Stimulated activated CD4-positive, alpha-beta T cell treated with anti-CD3 and anti-CD28 coated beads, Interleukin-1b, Interleukin-23, amount 100 ng/mL, for 24 hours (primary cell): ENCODE data around the gene C19orf38.
"Not testable (repeated sequence)": the region's sequence is repeated elsewhere in the genome, so short reads cannot be mapped to it uniquely, and the experiment has no call there.

Experiments used
- DNase-seq, 4 experiments: peaks; one replicate each; pipeline ENCODE4 v3.0.0-alpha.2; 2020; ENCODE audit warnings: low read depth in 4 of 4, low spot score in 1 of 4

The C19orf38 gene

DNA sequence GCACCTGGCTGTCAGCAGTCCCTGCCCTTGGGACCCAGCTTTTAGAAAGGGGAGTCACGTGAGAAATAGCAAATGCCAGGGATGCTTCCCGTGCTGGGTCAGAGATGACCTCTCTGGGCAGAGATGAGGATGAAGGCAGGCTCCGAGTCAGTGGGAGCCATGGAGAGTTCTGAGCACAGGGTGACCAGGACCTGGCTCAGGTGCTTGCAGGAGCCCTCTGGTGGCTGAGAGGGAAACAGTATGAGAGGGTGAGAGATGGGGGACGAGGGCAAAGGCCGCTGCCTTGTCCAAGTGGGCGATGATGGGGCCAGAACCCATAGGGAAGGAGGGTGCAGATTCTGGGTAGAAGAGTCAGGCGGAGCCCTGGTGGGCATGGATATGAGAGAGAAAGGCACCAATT is 28.0 kb upstream of the C19orf38 start:
- DNase-seq, result no peak

DNA sequence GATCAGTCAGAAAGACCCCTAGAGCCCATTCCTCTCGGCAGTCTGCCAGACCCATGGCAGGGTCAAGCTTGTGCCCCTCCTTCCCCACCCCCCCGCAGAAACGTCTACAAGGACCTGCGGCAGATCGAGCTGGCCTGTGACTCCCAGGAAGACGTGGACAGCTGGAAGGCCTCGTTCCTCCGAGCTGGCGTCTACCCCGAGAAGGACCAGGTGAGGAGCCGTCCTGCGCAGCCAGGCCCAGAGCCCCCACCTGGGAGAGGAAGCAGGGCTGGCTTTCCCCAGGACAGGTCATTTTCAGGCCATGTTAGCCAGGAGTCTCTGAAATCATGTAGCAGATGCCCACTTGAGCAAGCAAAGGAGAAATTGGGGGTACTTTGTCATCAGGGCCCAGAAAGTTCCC is 24.5 kb upstream of the C19orf38 start:
- no peak for DNase-seq

DNA sequence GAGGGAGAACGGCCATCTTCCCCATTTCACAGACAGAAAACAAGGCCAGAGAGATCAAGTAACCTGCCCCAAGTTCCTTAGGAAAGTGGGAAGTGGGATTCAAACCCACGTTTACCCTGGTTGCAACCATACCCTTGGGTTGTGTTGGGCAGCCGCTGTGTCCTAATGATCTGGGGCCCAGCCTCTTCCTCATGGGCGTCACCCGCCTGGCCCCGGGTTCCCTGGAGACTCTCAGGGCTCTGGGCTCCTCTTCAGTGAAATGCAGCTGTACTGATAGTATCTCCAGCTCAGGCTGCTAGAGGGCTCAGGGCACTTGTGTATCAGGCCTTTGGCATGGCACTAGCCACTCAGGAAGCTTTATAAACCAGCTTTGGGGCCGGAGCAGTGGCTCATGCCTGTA is 22.0 kb upstream of the C19orf38 start:
- DNase-seq, result no peak

DNA sequence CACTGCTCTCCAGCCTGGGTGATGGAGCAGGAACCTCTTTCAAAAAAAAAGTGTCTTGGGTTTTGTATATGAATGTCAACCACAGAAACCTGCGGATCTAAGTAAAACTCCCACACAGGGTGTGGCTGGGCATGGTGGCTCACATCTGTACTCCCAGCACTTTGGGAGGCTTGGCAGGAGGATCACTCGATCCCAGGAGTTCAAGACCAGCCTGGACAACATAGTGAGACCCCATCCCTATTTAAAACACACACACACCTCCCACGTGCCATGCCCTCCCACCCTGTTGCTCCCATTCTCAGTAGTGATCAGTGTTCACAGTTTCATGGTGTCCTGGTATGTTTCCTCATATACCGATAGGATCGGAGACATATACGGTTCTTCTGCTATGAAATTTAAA is 21.4 kb upstream of the C19orf38 start:
- no peak for DNase-seq

DNA sequence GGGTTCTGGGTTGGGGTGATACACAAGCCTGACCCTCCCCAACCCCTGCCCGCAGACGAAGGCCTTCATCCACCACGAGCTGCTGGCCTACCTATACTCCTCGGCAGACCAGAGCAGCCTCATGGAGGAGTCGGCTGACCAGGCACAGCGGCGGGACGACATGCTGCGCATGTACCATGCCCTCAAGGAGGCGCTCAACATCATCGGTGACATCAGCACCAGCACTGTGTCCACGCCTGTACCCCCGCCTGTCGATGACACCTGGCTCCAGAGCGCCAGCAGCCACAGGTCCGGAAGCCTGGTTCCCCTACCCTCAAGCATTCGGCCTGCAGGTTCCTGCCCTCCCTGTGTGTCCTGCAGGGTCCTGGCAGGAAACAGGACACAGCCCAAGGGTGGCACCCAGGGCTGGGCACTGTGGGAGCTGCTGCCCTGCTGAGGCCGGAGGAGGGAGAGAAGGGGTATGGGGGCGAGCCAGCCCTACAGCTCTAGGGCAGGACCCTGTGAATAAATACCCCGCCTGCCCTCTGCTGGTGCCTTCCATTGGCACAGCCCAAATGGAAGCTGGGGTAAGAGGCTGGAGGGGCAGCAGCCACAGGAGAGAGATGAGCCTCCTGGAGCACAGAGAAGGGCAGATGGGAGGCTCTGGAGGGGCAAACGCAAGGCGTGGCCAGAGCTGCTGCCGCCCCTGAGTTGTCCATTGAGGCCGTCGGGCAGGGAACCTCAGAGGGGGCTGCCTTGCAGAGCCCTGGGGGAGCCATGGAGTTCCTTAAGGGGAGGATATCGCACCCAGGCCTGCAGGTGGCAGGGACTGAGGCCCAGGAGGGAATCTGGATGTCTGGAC is 19.0 kb upstream of the C19orf38 start:
- no peak for DNase-seq

DNA sequence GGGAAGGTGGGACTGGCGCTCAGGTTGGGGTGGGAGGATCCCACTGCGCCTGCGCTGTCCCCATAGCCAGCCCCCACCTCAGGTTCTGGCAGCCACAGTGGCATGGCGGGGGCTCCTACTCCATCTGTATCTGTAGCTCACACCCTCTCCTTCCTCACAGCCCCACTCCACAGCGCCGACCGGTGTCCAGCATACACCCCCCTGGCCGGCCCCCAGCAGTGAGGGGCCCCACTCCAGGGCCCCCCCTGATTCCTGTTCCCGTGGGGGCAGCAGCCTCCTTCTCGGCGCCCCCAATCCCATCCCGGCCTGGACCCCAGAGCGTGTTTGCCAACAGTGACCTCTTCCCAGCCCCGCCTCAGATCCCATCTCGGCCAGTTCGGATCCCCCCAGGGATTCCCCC is 18.2 kb upstream of the C19orf38 start:
- no peak for DNase-seq

DNA sequence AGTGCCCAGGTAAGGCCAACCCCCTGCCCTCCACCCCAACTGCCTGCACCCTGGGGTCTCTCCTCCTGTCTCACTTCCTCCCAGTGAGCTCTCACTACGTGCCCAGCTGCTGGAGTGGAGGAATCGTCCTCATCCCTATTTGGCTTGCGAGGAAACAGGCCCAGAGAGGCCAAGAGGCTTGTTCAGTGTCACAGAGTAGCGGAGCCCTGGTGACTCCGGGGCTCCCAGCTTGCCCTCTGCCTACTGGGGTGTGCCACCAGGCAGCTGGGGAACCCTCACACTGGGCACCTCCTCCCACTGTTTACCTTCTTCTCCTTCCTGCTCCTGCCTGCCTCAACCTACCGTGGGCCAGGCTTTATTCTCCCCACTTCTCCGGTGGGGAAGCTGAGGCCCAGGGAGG is 17.8 kb upstream of the C19orf38 start:
- no peak for DNase-seq

DNA sequence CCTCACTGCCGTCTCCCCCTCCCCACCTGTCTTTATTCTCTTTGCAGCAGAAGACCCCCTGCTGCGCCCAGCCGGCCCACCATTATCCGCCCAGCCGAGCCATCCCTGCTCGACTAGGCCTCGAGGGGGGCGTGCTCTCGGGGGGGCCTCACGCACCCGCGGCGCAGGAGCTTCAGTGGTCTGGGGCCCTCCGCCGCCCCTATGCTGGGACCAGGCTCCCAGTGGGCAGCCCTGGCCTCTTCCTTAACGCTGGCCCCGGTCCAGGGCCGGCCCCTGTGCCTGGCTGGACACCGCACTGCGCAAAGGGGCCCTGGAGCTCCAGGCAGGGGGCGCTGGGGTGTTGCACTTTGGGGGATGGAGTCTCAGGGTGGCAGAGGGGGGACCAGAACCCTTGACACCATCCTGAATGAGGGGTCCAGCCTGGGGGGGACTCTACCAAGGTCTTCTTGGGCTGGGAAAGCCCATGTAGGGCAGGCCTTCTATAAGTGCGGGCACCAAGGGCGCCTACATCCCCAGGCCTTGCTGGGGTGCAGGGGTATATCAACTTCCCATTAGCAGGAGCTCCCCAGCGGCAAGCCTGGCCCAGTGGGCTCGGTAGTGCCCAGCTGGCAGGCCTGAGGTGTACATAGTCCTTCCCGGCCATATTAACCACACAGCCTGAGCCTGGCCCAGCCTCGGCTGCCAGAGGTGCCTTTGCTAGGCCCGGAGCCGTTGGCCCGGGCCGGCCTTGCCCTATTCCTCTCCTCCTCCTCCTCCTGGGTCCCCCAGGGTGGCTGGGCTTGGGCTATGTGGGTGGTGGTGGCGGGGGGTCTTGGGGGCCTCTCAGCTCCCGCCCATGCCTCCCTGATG is 17.1 kb upstream of the C19orf38 start:
- DNase-seq, result no peak

DNA sequence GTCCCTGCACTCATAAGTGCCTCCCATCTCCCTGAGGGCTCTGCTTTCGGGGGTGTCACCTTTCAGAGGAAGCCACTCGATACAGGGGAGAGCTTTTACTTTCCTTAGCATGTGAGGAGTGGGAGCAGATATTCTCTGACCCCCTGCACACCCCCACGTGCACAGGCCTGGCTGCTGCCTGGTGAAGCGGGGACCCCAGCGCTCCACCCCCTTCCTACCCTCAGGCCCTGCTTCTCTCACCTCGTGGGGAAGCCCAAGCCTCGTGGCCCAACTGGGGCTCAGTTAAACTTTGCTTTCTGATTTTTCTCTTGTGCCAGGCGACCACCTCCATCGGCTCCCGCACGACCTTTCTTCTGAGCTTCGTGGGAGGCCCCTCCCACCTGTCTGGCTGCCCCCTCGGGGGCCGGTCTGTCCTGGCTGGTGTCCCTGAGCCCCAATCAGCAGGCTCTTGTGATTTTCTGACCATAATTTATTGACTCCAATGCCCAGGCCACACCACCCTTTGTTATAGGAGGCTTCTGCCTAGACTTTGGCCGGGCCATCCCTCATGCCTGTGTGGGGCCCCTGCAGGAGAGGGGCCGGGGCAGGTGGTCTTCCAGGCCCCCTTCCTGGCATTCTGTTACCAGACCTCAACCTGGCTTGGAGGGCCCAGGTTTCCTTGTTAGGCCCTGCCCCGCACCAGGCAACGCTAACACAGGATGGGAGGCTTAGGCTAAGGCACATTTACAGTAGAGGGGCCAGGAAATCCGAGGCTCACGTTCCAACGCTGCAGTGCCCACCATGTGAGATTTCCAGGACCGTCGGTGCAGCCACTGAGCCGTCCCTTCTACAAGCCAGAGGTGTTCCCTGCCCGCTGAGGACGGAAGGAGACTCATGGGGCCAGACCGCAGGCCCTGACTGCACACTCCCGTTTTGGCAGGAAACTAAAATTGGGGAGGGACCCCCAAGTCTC is 16.0 kb upstream of the C19orf38 start:
- DNase-seq, result no peak

DNA sequence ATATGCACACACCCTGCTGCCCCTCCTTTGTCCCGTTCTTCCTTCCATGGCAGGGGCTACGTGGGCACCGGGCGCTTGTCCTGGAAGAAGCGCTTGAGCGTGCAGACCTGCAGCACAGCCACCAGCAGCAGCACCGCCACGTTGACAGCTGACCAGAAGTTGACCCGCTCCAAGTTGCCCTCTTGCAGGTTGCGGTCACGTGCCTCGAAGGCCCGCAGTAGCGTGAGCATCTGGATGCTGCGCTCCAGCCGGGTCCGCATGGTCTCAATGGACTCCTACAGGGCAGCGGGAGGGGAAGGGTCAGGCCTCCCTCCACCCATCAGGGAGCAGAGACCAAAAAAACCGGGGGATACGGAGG is 15.3 kb upstream of the C19orf38 start:
- DNase-seq, result no peak

DNA sequence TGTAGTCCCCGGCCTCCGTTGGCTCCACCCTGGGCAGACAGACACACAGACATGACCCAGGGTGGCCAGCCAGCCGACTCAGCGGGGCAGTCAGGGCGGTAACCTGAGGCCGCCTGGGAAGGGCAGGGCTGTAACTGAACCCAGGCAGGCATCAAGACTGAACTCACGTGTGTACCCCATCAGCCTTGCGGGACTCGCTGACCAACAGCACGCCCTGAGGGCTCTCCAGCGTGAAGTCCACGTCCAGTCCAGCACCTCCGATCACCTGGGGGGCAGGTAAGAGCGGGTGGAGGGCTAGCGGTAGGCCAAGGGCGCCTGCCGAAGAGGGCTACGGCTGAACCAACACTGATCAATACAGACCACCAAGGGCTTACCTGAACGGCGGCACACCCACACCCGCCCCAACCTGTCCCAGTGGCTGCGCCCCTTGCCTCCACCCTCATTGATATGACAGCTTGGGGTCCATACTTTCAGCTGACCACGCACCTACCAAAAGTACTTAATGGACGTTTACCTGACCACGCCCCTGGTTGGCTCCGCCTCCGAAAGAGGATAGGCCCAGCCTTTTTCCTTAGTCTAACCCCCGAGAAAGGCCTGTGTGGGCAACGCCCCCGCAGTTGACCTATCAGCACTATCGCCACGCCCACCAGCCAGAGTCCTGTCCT is 13.0 kb upstream of the C19orf38 start:
- no peak for DNase-seq

DNA sequence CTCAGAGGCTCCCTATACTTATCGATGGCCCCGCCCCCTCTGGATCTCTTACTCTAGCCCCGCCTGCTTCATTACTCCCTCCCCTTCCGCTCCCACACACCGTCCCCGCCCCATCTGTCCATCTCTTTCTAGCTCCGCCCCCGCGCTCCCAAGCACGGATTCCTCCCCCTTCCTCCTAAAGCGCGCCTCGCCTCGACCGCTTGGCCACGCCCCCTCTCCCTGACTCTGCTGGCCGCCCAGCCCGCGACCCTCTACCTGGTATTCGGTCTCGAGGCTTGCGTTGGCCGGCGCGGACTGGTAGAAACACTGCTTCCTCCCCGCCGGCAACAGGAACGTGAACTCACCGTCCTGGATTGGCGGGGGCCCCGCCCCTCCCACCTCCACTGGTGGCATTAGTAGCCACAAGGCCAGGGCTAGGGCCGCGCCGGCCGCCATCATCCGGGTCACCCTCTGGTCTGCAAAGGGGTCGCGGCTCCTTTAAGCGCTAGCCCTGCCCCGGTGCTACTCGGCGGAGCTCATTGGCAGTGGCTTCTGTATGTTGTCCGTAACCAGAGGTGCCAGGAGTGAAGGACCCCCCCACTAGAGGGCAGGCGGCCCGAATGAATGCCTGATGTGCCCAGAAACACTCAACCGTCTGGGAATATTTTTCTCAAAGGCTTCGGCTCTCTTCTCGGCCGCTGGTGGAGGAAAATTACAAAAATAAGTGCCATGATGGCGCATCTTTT is 12.3 kb upstream of the C19orf38 start, which contains the start of gene TMED1:
Gene TMED1 (minus strand): TSS at position 459 of the 725 bp plus-strand sequence. CDS start 21 bp downstream, at position 438.
- peak; percentile 87 to 98 (median 94) for DNase-seq

DNA sequence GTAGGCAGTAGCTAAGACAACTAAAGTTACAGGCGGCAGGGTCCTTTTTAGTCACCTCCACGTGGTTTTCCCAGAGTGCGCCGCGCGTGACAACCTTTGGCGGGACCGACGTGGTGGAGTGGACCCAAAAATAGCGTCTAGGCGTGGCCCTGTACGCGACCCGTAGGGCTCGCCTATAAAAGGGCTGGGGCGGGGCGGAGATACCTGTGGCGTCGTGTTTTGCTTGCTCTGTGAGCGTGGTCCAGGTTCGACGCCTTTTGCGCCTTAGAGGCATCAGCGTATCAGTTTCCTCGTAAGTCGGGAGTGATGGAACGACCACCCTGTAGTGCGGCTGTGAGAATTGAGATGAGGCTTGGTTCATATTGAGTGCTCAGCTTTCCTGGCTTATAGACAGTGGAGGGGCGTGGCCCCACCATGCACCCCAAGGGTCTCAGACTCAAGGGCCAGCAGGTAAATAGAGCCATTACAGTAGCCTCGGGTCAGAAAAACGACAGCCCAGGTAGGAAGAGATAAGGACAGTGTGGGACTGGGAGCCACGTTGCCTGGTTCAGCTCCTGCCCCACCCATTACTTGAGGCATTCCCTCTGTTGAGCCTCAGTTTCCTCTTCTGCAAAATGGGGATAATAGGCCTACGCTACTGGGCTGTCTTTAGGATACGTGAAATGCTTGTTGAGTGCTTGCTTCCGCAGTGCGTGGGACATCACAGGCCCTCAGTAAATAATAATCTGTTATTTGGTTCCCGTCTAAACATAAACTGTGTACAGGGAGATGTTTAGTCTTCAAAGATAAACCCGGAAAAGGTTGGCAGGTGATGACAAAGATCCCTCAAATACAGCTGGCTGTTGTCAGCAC is 11.5 kb upstream of the C19orf38 start:
- peak; percentile 54 to 78 (median 67) for DNase-seq

DNA sequence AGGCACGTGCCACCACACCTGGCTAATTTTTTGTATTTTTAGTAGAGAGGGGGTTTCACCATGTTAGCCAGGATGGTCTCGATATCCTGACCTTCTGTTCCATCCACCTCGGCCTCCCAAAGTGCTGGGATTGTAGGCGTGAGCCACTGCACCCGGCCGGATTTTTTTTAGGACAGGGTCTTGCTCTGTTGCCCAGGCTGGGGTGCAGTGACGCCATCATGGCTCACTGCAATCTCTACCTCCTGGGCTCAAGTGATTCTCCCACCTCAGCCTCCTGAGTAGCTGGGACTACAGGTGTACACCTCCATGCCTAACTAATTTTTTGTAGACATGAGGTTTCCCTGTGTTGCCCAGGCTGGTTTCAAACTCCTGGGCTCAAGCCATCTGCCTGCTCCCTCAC is 10.6 kb upstream of the C19orf38 start:
- DNase-seq, result not testable (repeated sequence)

DNA sequence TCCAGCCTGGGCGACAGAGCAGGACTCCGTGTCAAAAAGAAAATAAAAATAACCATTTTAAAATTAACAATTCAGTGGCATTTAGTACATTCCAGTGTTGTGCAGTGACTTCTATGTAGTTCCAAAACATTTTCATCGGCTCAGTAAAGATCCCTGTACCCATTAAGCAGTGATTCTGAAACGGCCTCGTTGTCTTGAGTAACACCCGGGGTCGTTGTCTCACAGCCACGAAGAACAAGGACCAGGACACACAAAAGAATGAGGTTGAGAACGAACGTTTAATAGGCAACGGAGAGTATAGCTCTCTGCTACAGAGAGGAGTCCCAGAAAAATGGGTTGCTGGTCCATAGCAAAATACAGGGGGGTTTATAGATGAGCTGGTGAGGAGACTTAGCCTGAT is 9.8 kb upstream of the C19orf38 start:
- DNase-seq, result no peak

DNA sequence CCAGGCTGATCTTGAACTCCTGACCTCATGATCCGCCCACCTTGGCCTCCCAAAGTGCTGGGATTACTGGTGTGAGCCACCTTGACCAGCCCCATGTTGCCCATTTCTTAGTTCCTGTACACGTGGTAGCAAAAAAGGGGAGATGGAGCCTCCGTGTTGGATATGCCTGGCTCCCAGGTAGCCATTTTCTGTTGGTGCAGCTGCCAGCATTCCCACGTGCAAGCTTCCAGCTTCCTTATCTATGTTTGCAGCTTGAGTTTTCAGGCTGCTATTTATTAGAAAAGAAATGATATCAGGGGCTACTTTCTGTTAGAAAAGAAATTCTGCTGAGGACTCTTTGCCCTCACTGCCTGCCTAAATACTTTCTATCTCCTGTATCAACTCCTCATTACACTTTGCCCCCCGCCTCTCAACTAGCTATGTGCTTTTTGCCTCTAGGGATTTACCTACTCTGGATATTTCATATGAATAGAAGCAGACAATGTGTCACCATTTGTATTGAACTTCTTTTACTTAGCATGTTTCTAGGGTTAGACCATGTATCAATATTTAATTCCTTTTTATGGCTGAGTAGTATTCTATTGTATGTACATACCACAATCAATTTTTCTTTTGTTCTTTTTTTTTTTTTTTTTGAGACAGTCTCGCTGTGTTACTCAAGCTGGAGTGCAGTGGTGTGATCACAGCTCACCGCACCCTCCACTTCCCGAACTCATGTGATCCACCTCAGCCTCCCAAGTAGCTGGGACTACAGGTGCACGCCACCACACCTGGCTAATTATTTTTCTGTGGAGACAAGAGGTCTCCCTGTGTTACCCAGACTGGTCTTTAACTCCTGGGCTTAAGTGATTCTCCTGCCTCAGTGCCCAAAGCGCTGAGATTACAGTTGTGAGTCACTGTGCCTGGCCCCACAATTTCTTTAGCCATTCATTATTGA is 8.8 kb upstream of the C19orf38 start:
- no peak for DNase-seq

DNA sequence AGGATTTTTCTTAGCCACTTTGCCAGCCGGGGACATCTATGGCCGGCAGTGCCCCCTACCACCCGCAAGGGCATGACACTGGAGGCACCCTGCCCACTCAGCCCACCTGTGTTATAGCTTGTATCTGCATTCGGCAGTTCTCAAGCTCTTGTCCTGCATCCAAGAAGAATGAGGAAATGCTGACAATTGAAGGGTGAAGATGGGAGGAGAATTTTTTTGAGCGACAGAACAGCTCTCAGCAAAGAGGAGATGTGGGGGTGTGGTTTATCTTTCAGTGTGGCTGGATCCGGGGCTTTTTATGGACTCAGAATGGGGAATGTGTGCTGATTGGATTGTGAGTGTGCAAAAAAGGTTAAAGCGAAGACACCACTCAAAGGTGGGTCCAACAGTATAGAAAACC is 5.4 kb upstream of the C19orf38 start:
- DNase-seq, result no peak
